ENCODE data around the gene HTR2C.
"Not testable (repeated sequence)": the region's sequence is repeated elsewhere in the genome, so short reads cannot be mapped to it uniquely, and the experiment has no call there.

HTR2C gene

DNA sequence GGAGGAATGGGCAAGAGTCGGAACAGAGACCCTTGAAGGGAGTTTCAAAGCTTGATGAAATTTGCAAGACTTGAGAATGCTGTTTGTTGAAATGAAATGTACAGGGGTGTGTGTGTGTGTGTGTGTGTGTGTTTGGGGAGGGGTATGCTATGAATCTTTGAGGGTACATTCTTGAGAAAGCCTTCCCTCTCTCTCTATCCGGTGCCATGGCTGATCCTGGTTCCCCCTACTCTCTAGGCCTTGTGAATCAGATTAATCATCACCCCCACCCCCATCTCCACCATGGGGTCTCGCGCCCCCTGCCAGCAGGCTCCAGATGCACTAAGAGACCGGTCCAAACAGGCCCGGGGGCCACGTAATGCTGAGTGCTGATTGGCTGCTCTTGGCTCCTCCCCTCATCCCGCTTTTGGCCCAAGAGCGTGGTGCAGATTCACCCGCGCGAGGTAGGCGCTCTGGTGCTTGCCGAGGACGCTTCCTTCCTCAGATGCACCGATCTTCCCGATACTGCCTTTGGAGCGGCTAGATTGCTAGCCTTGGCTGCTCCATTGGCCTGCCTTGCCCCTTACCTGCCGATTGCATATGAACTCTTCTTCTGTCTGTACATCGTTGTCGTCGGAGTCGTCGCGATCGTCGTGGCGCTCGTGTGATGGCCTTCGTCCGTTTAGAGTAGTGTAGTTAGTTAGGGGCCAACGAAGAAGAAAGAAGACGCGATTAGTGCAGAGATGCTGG is at the start of gene HTR2C:
HTR2C (plus strand) TSS at position 441 of the 729 bp plus-strand sequence. CDS start 142,851 bp downstream, outside the sequence.
- no peak for DNase-seq (ENCODE audit: low read depth, low spot score)

DNA sequence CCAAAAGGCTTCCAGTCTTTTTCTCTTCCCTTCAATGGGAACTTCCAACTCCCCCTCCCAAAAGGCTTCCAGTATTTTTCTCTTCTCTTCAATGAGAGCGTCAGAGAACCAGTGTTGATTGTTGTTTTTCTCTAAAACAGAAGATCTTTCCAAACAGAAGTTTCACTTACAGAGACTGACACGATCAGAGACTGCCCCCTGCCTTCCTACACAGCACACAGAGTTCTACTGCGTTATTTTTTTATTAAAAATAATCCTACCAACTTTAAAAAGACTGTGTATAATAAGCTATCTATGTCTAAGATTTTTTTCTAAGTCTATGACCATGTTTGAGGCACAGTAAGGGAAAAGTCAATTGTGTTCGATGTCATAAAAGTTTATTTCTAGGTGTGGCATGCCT is 3.5 kb upstream of the HTR2C start:
- DNase-seq (ENCODE audit: low read depth, low spot score), result no peak

GRCh38 chrX:114581528-114582263 is 2.2 kb upstream of the HTR2C start:
- no peak for DNase-seq (ENCODE audit: low read depth, low spot score)

DNA sequence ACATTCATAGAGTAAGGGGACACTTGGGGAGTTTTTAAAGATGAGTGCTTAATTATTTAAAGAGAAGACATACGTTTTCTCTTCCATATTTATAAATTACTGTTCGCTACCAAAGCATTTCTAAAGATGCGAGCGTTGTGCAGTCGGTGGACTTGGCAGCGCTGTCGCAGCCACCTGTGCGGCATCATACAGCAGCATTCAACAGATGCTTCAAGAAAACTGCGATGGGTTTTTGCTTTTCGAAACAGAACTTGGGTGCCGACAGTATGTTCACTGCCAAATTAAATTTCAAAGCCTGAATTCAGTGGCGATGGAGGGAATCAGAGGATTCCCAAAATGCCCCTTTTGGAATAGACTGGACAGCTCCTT is 1.6 kb upstream of the HTR2C start:
- no peak for DNase-seq (ENCODE audit: low read depth, low spot score)

DNA sequence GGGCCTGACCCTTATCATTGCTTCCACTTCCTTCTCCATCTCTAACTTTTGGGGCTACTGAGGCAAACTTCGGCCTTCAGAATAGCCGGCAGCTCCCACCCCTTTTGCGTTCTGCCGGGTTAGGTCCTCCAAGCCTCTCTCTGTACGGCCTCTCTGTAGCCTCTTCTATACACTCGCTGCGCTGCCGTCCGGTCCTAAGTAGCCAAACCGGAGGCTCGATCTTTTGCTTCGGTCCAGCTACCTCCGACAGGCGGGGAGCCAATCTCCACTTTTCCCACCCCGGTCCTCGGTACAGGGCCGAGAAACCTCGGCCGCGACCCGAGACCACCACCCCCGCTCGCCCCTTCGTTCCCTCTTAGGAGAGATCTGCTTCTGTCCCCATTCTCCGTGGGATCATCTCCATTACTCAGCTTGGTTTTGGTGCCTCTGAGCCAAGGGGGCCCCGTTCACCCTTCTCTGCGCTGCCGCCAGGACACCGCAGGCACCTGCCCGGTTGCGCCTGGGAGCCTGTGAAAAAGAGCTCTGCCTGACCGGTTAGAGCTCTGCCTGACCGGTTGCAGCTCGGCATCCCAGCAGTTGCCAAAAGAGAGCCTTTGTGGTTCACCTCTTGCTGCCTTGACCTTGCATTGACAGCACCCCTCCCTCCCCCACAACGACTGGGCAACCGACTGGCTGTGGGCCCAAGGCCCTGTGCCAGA is 1.0 kb upstream of the HTR2C start:
- DNase-seq (ENCODE audit: low read depth, low spot score), result no peak

- no peak for DNase-seq (ENCODE audit: low read depth, low spot score)
Observed at GRCh38 chrX:114584375-114584943, 573 bp downstream of the HTR2C start.

DNA sequence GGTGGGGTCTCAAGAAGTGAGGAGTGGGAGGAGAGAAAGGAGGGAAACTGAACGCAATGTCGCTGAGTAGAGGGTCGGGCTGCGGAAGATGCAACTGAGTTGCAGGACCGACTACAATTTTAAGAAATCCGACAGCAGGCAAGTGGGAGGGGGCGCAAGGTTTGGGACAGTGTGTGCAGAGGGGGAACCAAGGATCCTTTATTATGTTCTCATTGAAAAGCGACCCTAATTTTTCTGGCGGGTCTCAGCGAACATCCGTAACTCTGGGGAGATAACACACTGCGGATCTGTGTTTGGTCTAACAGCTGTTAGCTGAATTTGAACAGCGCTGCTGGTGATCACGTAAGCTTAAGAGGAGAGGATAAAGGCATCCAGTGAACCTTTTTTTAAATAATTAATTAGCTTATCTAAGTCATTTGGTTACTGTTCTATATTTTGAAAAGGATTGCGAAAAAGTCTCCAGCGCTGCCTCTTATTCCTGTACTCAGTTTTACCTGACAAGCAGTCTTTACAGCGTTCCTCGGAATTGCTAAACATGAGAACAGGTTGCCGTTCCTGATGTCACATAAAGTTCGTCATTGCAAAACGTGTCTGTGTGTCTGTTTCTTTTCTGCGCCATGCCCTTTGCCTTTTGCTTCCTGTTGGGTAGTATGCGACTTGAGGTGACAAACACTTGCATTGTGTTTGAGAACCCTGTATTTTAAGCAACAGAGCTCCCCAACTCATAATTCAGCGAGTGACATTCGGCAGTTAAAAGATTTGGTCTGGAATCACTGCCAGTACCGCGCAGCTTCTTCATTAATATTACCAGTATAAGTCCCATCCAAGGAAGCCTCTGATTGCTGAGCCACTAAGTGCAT is 1.3 kb downstream of the HTR2C start:
- DNase-seq (ENCODE audit: low read depth, low spot score), result no peak

DNA sequence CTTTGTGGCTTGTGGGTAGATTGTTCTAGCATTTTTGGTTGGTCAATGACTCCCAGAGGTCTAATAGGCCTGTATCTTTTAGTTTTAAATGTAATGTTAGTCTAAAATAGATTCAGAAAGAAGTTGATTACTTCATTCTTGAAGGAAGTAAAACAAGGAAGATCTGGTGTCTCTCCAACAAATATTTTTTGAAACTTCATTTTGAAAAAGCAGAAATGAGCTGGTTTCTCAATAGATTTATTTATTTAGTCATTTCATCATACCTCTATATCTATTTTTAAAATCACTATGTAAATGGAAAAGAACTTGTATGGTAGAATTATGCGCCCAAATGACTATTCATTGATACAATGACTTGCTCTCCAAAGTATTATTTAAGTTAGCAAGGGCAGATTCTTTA is 7.2 kb downstream of the HTR2C start:
- no peak for DNase-seq (ENCODE audit: low read depth, low spot score)

GRCh38 chrX:114599305-114599704 is 15.4 kb downstream of the HTR2C start:
- no peak for DNase-seq (ENCODE audit: low read depth, low spot score)

DNA sequence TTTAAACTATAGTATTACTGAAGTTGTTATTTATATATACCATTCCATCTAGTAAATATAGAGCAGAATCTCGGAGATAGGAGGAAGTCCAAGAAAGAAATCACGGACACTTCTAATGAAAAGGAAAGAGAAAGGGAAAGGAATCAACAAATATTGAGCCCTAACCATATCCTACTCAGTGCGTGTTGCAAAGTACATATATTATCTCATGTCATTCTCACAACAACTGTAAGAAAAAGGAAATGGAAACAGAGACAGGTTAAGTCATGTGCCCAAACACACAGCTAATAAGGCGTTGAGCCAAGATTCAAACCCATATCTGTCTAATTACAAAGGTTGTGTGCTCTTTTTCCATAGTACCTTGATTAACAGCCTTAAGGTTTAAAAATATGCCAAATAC is 16.0 kb downstream of the HTR2C start:
- no peak for DNase-seq (ENCODE audit: low read depth, low spot score)

- not testable (repeated sequence) for DNase-seq (ENCODE audit: low read depth, low spot score)
Observed at GRCh38 chrX:114606619-114607018, 22.7 kb downstream of the HTR2C start.

GRCh38 chrX:114611018-114611619 is 27.2 kb downstream of the HTR2C start:
- no peak for DNase-seq (ENCODE audit: low read depth, low spot score)

GRCh38 chrX:114615765-114616164 is 31.9 kb downstream of the HTR2C start:
- DNase-seq (ENCODE audit: low read depth, low spot score), result no peak

- DNase-seq (ENCODE audit: low read depth, low spot score), result no peak
Observed at GRCh38 chrX:114619874-114620273, 36.0 kb downstream of the HTR2C start.

- DNase-seq (ENCODE audit: low read depth, low spot score), result no peak
Observed at GRCh38 chrX:114626323-114626722, 42.4 kb downstream of the HTR2C start.

- DNase-seq (ENCODE audit: low read depth, low spot score), result no peak
Observed at GRCh38 chrX:114635986-114636385, 52.1 kb downstream of the HTR2C start.

DNA sequence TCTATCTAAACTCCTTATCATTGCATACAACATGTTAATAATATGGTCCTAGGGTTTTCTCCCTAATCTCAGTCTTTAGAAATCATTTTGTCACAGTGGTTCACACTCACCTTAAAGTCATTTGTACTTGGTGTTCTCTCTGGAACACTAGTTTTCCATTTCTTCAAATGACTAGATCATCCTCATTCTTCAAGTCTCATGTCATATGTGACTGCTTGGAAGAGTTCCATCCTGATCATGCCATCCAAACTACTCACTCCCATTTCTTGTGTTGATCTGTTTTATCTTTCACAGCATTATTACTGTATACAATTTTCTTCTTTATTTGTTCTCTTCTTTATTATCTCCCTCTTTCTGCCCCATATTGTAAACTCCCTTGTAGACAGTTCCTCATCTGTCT is 66.5 kb downstream of the HTR2C start:
- DNase-seq (ENCODE audit: low read depth, low spot score), result no peak

DNA sequence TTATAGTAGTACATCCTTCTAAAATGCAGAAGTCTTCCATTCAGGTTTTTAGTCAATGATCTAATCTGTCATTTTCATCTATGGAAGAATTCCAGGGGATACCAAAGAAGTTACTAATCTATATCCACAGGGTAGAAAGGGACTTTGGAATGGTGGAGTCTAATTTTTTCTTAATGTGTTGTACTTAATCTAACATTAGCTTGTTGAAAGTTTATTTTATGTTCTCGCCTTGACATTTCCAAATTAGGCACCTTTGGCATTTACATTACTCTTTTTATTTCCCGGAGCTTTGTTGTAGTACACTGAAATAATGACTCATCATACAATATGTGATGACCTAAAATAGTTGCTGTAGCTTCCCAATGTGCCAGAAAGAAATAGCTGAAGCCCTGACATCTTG is 91.5 kb downstream of the HTR2C start:
- no peak for DNase-seq (ENCODE audit: low read depth, low spot score)

GRCh38 chrX:114700533-114700932 is 116.6 kb downstream of the HTR2C start:
- DNase-seq (ENCODE audit: low read depth, low spot score), result not testable (repeated sequence)

DNA sequence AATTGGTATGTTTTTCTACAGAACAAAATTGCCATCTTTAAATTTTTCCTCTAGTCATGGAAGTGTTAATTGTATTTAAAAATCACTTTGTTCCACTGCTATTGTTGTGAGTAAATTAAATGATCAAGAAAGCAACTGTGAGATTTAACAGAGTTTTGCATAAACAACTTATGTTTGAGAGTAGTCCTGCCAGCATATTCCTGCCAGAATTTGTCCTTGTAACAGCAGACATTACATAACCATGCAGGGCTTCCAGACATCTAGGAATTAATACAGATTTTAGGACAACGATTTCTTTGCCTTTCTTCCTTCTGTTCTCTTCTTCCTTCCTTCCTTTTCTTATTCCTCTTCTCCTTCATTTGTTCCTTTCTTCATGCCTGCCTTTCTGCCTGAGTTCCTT is 125.5 kb downstream of the HTR2C start:
- no peak for DNase-seq (ENCODE audit: low read depth, low spot score)

DNA sequence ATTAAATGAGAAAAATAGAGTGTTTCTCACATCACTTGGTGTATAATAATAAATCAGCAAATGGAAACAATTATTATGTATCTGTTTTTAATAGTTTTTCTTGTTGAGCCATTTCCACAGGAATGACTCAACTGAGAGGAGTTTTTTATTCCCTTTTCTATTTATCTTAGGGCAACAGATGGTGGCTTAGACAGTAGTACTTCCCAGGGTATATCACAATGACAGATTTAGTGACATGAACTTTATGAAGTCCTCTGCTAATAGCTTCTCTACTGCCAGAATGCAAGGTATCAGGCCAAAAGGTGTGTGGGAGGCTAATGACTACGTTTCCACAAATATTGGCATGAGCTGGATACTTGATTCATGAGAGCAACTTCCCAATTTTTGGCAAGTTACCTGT is 126.7 kb downstream of the HTR2C start:
- DNase-seq (ENCODE audit: low read depth, low spot score), result no peak
